ENCODE measurements around the gene NTM.

NTM gene

GRCh38 chr11:131609921-131610320 is 239.5 kb downstream of the NTM start:
- Histone ChIP-seq H3K4me1 (ENCODE audit: low read length) (no peaks in the 10 kb centered on the region), H3K27me3 (ENCODE audit: low read depth, low read length) (peaks cover 71% of the 10 kb centered on the region), H2AFZ (ENCODE audit: low read depth, low read length) (no peak overlapping the region), H3K9ac (ENCODE audit: low read length) (no peak overlapping the region), H3K9me3 (ENCODE audit: insufficient read depth, low read length) (no peaks in the 10 kb centered on the region), H3K4me3 (ENCODE audit: low read length) (no peak overlapping the region), H3K27ac (ENCODE audit: low read length) (no peak overlapping the region), H3K4me2 (ENCODE audit: low read length) (no peak overlapping the region), H3K79me2 (ENCODE audit: low read length) (no peaks in the 10 kb centered on the region), H4K20me1 (ENCODE audit: insufficient read depth, low read length) (no peaks in the 10 kb centered on the region), H3K36me3 (replicated peaks; ENCODE audit: low read depth, low read length) (no peaks in the 10 kb centered on the region)
- TF ChIP-seq EZH2phosphoT487 (IDR thresholded peaks at IDR 0.05; ENCODE audit: low read depth) (no peak), CTCF (IDR thresholded peaks at IDR 0.05; ENCODE audit: low read depth, low read length) (no peak)

GRCh38 chr11:131611322-131611721 is 240.9 kb downstream of the NTM start:
- H3K4me2 ChIP-seq (ENCODE audit: low read length): no peak overlapping the region
- H3K79me2 ChIP-seq (ENCODE audit: low read length): no peaks in the 10 kb centered on the region
- H3K9me3 ChIP-seq (ENCODE audit: insufficient read depth, low read length): no peaks in the 10 kb centered on the region
- H3K27me3 ChIP-seq (ENCODE audit: low read depth, low read length): peaks cover 75% of the 10 kb centered on the region
- H3K36me3 ChIP-seq (replicated peaks; ENCODE audit: low read depth, low read length): no peaks in the 10 kb centered on the region
- no peak overlapping the region for H2AFZ ChIP-seq (ENCODE audit: low read depth, low read length)
- no peak overlapping the region for H3K9ac ChIP-seq (ENCODE audit: low read length)
- no peak overlapping the region for H3K27ac ChIP-seq (ENCODE audit: low read length)
- TF ChIP-seq CTCF (IDR thresholded peaks at IDR 0.05; ENCODE audit: low read depth, low read length) (no peak), EZH2phosphoT487 (IDR thresholded peaks at IDR 0.05; ENCODE audit: low read depth) (no peak)
- no peaks in the 10 kb centered on the region for H3K4me1 ChIP-seq (ENCODE audit: low read length)
- H3K4me3 ChIP-seq (ENCODE audit: low read length): no peak overlapping the region
- H4K20me1 ChIP-seq (ENCODE audit: insufficient read depth, low read length): no peaks in the 10 kb centered on the region

GRCh38 chr11:131612533-131612932 is 242.1 kb downstream of the NTM start:
- H3K27ac ChIP-seq (ENCODE audit: low read length): no peak overlapping the region
- H3K36me3 ChIP-seq (replicated peaks; ENCODE audit: low read depth, low read length): no peaks in the 10 kb centered on the region
- H3K4me2 ChIP-seq (ENCODE audit: low read length): no peak overlapping the region

GRCh38 chr11:131614631-131615030 is 244.2 kb downstream of the NTM start:
- no peak overlapping the region for H3K27ac ChIP-seq (ENCODE audit: low read length)

More at GRCh38 chr11:131612533-131612932, 242.1 kb downstream of the NTM start:
- Histone ChIP-seq H3K4me1 (ENCODE audit: low read length) (no peaks in the 10 kb centered on the region), H4K20me1 (ENCODE audit: insufficient read depth, low read length) (no peaks in the 10 kb centered on the region), H3K4me3 (ENCODE audit: low read length) (no peak overlapping the region), H3K27me3 (ENCODE audit: low read depth, low read length) (peaks cover 80% of the 10 kb centered on the region), H3K9me3 (ENCODE audit: insufficient read depth, low read length) (no peaks in the 10 kb centered on the region), H3K79me2 (ENCODE audit: low read length) (no peaks in the 10 kb centered on the region), H3K9ac (ENCODE audit: low read length) (no peak overlapping the region), H2AFZ (ENCODE audit: low read depth, low read length) (no peak overlapping the region)
- TF ChIP-seq EZH2phosphoT487 (IDR thresholded peaks at IDR 0.05; ENCODE audit: low read depth) (no peak), CTCF (IDR thresholded peaks at IDR 0.05; ENCODE audit: low read depth, low read length) (no peak)

More at GRCh38 chr11:131614631-131615030, 244.2 kb downstream of the NTM start:
- no peak overlapping the region for H3K4me2 ChIP-seq (ENCODE audit: low read length)
- no peaks in the 10 kb centered on the region for H3K4me1 ChIP-seq (ENCODE audit: low read length)
- H3K9me3 ChIP-seq (ENCODE audit: insufficient read depth, low read length): no peaks in the 10 kb centered on the region
- no peaks in the 10 kb centered on the region for H3K79me2 ChIP-seq (ENCODE audit: low read length)
- no peaks in the 10 kb centered on the region for H4K20me1 ChIP-seq (ENCODE audit: insufficient read depth, low read length)
- H3K4me3 ChIP-seq (ENCODE audit: low read length): no peak overlapping the region
- H3K27me3 ChIP-seq (ENCODE audit: low read depth, low read length): peaks cover 94% of the 10 kb centered on the region
- no peak overlapping the region for H3K9ac ChIP-seq (ENCODE audit: low read length)
- no peaks in the 10 kb centered on the region for H3K36me3 ChIP-seq (replicated peaks; ENCODE audit: low read depth, low read length)
- TF ChIP-seq CTCF (IDR thresholded peaks at IDR 0.05; ENCODE audit: low read depth, low read length) (no peak), EZH2phosphoT487 (IDR thresholded peaks at IDR 0.05; ENCODE audit: low read depth) (no peak)
- no peak overlapping the region for H2AFZ ChIP-seq (ENCODE audit: low read depth, low read length)

Measured in OCI-LY3 (cell line).